Measurements from ENCODE around the gene NUDT14. TPM values are rescaled to one million over a fixed set of nuclear protein-coding genes. Genes with fewer than 3 reads are reported as not detected.

Gene NUDT14
- total and polyA plus RNA-seq, 2 donors from 2014 or later: 48.6 to 59.1 TPM

- no peak for FAIRE-seq
- peaks cover 0 to 14% (median 3%) of the 10 kb centered on the region in 3 donors for H3K9me3 ChIP-seq (ENCODE audit: control insufficient read depth in 2 of 3, insufficient read depth in 1 of 3, low read length in 3 of 3)
- no peaks in the 10 kb centered on the region for H3K36me3 ChIP-seq (ENCODE audit: control insufficient read depth in 2 of 3, insufficient read depth in 3 of 3, low read length in 3 of 3)
- no peak for TF ChIP-seq CTCF (IDR thresholded peaks at IDR 0.05; ENCODE audit: borderline replicate concordance, extremely low read depth, insufficient read depth)
- H3K27me3 ChIP-seq (ENCODE audit: control insufficient read depth, insufficient read depth, low read length): no peaks in the 10 kb centered on the region
- H3K4me1 ChIP-seq (ENCODE audit: control insufficient read depth in 2 of 3, insufficient read depth in 2 of 3, low read depth in 1 of 3, low read length in 3 of 3): no peaks in the 10 kb centered on the region
- no peak overlapping the region for H3K4me3 ChIP-seq (ENCODE audit: low read length in 3 of 3)
- no peak overlapping the region for H3K27ac ChIP-seq (ENCODE audit: low read depth in 2 of 2, low read length in 2 of 2)
- no peak for DNase-seq
- no peak overlapping the region for H3K9ac ChIP-seq (ENCODE audit: low read length in 3 of 3)
- intact Hi-C loops (cut with DNase I): no loop called here
Observed at GRCh38 chr14:105135700-105136395, 45.3 kb downstream of the NUDT14 start.

DNA sequence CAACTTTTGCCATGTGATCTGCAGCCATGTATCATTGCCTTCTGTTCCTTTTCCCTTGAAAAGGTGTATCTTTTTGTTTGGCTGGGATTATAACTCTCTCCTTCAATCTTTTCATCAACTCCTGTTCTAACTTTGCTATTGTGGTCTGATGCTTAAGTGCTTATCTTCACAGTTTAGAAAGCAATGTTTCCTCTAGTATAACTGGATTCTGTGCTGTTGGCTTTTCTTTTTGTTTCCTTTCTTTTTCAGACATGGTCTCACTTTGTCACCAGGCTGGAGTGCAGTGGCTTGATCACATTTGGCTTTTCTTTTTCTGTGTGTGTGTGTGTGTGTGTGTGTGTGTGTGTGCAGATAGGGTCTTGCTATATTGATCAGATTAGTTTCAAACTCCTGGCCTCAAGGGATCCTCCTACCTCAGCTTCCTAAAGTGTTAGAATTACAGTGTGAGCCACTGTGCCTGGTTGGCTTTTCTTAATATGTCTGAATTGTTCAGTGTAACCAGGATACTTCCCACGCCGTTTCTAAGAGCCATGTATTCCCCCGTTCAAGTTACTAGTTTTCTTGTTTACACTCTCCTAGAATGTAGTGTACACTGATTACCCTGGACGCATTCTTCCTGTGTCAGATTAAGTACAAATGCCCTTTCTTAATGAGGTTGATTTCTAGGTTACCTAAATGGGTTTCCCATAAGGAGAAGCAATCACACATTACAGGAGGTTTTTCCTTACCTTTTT, 48.0 kb downstream of the NUDT14 start:
- DNase-seq (no peak), FAIRE-seq (no peak)
- H3K4me3 ChIP-seq (ENCODE audit: low read length in 3 of 3): no peak overlapping the region
- intact Hi-C loops (cut with DNase I): no loop called here
- no peak overlapping the region for H3K9ac ChIP-seq (ENCODE audit: low read length in 3 of 3)
- no peaks in the 10 kb centered on the region for H3K36me3 ChIP-seq (ENCODE audit: control insufficient read depth in 2 of 3, insufficient read depth in 3 of 3, low read length in 3 of 3)
- H3K27me3 ChIP-seq (ENCODE audit: control insufficient read depth, insufficient read depth, low read length): no peaks in the 10 kb centered on the region
- TF ChIP-seq CTCF (IDR thresholded peaks at IDR 0.05; ENCODE audit: borderline replicate concordance, extremely low read depth, insufficient read depth): no peak
- H3K9me3 ChIP-seq (ENCODE audit: control insufficient read depth in 2 of 3, insufficient read depth in 1 of 3, low read length in 3 of 3): no peaks in the 10 kb centered on the region
- H3K4me1 ChIP-seq (ENCODE audit: control insufficient read depth in 2 of 3, insufficient read depth in 2 of 3, low read depth in 1 of 3, low read length in 3 of 3): no peaks in the 10 kb centered on the region
- H3K27ac ChIP-seq (ENCODE audit: low read depth in 2 of 2, low read length in 2 of 2): no peak overlapping the region

DNA sequence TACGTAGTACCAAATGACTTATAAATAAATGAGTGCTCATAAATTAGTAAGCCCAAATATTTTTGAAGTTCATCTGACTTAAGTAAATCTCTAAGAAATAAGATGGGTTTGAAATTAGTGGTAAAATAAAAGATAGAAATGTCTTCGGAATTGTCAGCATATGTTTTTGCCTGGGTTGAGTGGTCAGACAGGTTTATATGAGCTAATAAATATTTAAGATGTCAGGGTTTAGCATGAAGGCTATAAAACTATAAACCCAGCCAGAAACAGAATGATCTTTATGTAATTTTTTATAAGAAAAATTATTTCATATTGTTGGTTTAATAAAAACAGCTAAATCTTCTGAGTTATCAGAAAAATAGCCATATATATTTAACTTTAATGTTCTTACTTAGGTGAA, 49.9 kb downstream of the NUDT14 start:
- Histone ChIP-seq H3K36me3 (ENCODE audit: control insufficient read depth in 2 of 3, insufficient read depth in 3 of 3, low read length in 3 of 3) (no peaks in the 10 kb centered on the region), H3K4me1 (ENCODE audit: control insufficient read depth in 2 of 3, insufficient read depth in 2 of 3, low read depth in 1 of 3, low read length in 3 of 3) (no peaks in the 10 kb centered on the region), H3K9me3 (ENCODE audit: control insufficient read depth in 2 of 3, insufficient read depth in 1 of 3, low read length in 3 of 3) (no peaks in the 10 kb centered on the region), H3K27me3 (ENCODE audit: control insufficient read depth, insufficient read depth, low read length) (no peaks in the 10 kb centered on the region), H3K9ac (ENCODE audit: low read length in 3 of 3) (no peak overlapping the region), H3K4me3 (ENCODE audit: low read length in 3 of 3) (no peak overlapping the region), H3K27ac (ENCODE audit: low read depth in 2 of 2, low read length in 2 of 2) (no peak overlapping the region)
- no peak for TF ChIP-seq CTCF (IDR thresholded peaks at IDR 0.05; ENCODE audit: borderline replicate concordance, extremely low read depth, insufficient read depth)
- FAIRE-seq (no peak), DNase-seq (no peak)
- intact Hi-C loops (cut with DNase I): no loop called here

Measured in kidney (tissue), 14 donors.